ENCODE measurements around the gene ACTR2.
"Not testable (repeated sequence)": the region's sequence is repeated elsewhere in the genome, so short reads cannot be mapped to it uniquely, and the experiment has no call there.

The ACTR2 gene

GRCh38 chr2:65215946-65216345, 11.7 kb upstream of the ACTR2 start:
- no peak overlapping the region for H3K23ac ChIP-seq (ENCODE audit: low read depth, low read length, poor library complexity)
- no peak overlapping the region for H3K4me3 ChIP-seq (ENCODE audit: low read length in 2 of 2)
- H4K91ac ChIP-seq (ENCODE audit: low read depth, low read length, poor library complexity), result no peak overlapping the region
- H4K8ac ChIP-seq (ENCODE audit: low read depth, low read length), result no peak overlapping the region
- H2AFZ ChIP-seq (ENCODE audit: low read length), result no peak overlapping the region
- no peak overlapping the region for H2BK5ac ChIP-seq (ENCODE audit: low read length)
- H3K14ac ChIP-seq (ENCODE audit: low read length), result no peak overlapping the region
- no peak overlapping the region for H3K4ac ChIP-seq (ENCODE audit: low read length)
- no CpG with 5 or more reads among the region's 3 CpGs for WGBS, 2 donors (ENCODE audit: extremely low coverage in 2 of 2, insufficient read length in 2 of 2, insufficient replicate concordance in 1 of 2)
- no peak for DNase-seq (ENCODE audit: low spot score)
- no peak overlapping the region for H3K4me2 ChIP-seq (ENCODE audit: insufficient read depth, low read length, poor library complexity, severe bottlenecking)
- H3K27ac ChIP-seq (replicated peaks; ENCODE audit: low read length), result no peak overlapping the region
- no peak overlapping the region for H3K18ac ChIP-seq (ENCODE audit: low read length)
- no peaks in the 10 kb centered on the region for H3K36me3 ChIP-seq (replicated peaks in 1 of 2; ENCODE audit: control insufficient read depth in 2 of 2, insufficient read depth in 2 of 2, low read length in 2 of 2)
- no peaks in the 10 kb centered on the region for H3K27me3 ChIP-seq (ENCODE audit: control insufficient read depth in 3 of 3, insufficient read depth in 3 of 3, low read depth in 1 of 3, low read length in 3 of 3)
- H2AK5ac ChIP-seq (ENCODE audit: low read depth, low read length), result no peak overlapping the region
- H2BK12ac ChIP-seq (ENCODE audit: low read length), result no peak overlapping the region
- no peak overlapping the region for H2BK120ac ChIP-seq (ENCODE audit: low read depth, low read length)
- H2BK15ac ChIP-seq (ENCODE audit: low read length), result no peak overlapping the region
- H3K9me3 ChIP-seq (replicated peaks in 1 of 2; ENCODE audit: control insufficient read depth in 2 of 2, insufficient read depth in 1 of 2, low read depth in 1 of 2, low read length in 2 of 2), result no peaks in the 10 kb centered on the region
- no peak overlapping the region for H3K9ac ChIP-seq (ENCODE audit: low read depth, low read length, poor library complexity)
- peaks cover 0 to 5% of the 10 kb centered on the region in 2 donors for H3K4me1 ChIP-seq (ENCODE audit: control insufficient read depth in 2 of 2, insufficient read depth in 1 of 2, low read depth in 1 of 2, low read length in 2 of 2)
- no peaks in the 10 kb centered on the region for H3K79me1 ChIP-seq (ENCODE audit: low read depth, low read length)

DNA sequence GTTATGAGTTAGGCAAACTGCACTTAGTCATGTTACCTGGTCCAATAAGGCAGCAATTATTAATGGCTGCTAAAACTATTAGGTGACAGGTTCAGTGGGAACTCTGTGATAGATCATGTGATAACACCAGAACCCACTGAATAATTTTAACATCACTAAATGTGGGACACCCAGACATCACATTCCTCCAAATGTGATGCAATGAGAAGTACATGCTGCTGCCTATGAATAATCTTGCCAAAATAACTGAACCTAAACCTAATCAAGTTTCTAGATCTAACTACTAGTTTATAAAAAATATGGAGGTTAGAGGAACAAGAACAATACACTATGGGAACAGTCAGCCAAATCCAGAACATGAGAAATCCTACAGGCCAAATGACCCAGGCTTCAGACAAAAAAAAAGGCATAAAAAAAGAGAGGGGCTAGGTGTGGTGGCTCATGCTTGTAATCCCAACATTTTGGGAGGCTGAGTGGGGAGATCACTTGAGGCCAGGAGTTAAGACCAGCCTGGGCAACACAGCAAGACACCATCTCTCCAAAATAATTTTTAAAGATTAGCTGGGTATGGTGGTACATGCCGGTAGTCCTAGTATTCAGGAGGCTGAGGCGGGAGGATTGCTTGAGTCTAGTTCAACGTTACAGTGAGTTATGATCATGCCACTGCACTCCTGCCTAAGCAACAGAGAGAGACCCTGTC, 7.0 kb upstream of the ACTR2 start:
- Histone ChIP-seq H3K27me3 (ENCODE audit: control insufficient read depth in 3 of 3, insufficient read depth in 3 of 3, low read depth in 1 of 3, low read length in 3 of 3) (no peaks in the 10 kb centered on the region), H3K27ac (replicated peaks; ENCODE audit: low read length) (no peak overlapping the region), H4K91ac (ENCODE audit: low read depth, low read length, poor library complexity) (no peak overlapping the region), H3K36me3 (replicated peaks in 1 of 2; ENCODE audit: control insufficient read depth in 2 of 2, insufficient read depth in 2 of 2, low read length in 2 of 2) (no peaks in the 10 kb centered on the region), H3K23ac (ENCODE audit: low read depth, low read length, poor library complexity) (no peak overlapping the region), H3K79me1 (ENCODE audit: low read depth, low read length) (no peaks in the 10 kb centered on the region), H3K9ac (ENCODE audit: low read depth, low read length, poor library complexity) (no peak overlapping the region), H2BK120ac (ENCODE audit: low read depth, low read length) (no peak overlapping the region), H3K4me2 (ENCODE audit: insufficient read depth, low read length, poor library complexity, severe bottlenecking) (no peak overlapping the region), H3K14ac (ENCODE audit: low read length) (no peak overlapping the region), H2BK15ac (ENCODE audit: low read length) (no peak overlapping the region), H2AK5ac (ENCODE audit: low read depth, low read length) (no peak overlapping the region), H2BK12ac (ENCODE audit: low read length) (no peak overlapping the region), H3K18ac (ENCODE audit: low read length) (no peak overlapping the region), H2BK5ac (ENCODE audit: low read length) (no peak overlapping the region), H2AFZ (ENCODE audit: low read length) (no peak overlapping the region), H3K4me3 (ENCODE audit: low read length in 2 of 2) (no peak overlapping the region), H3K9me3 (replicated peaks in 1 of 2; ENCODE audit: control insufficient read depth in 2 of 2, insufficient read depth in 1 of 2, low read depth in 1 of 2, low read length in 2 of 2) (no peaks in the 10 kb centered on the region), H3K4ac (ENCODE audit: low read length) (no peak overlapping the region), H3K4me1 (ENCODE audit: control insufficient read depth in 2 of 2, insufficient read depth in 1 of 2, low read depth in 1 of 2, low read length in 2 of 2) (no peaks in the 10 kb centered on the region), H4K8ac (ENCODE audit: low read depth, low read length) (no peak overlapping the region)
- no peak for DNase-seq (ENCODE audit: low spot score)
- WGBS, 2 donors (ENCODE audit: extremely low coverage in 2 of 2, insufficient read length in 2 of 2, insufficient replicate concordance in 1 of 2), result no CpG with 5 or more reads among the region's 3 CpGs

- not testable (repeated sequence) for H2AK5ac ChIP-seq (ENCODE audit: low read depth, low read length); H3K23ac ChIP-seq (ENCODE audit: low read depth, low read length, poor library complexity); H2BK5ac ChIP-seq (ENCODE audit: low read length); H3K4me3 ChIP-seq (ENCODE audit: low read length in 2 of 2); H2BK12ac ChIP-seq (ENCODE audit: low read length); H2BK15ac ChIP-seq (ENCODE audit: low read length); H3K9ac ChIP-seq (ENCODE audit: low read depth, low read length, poor library complexity); H3K79me1 ChIP-seq (ENCODE audit: low read depth, low read length); H3K4me2 ChIP-seq (ENCODE audit: insufficient read depth, low read length, poor library complexity, severe bottlenecking); H3K27me3 ChIP-seq (ENCODE audit: control insufficient read depth in 3 of 3, insufficient read depth in 3 of 3, low read depth in 1 of 3, low read length in 3 of 3); H3K14ac ChIP-seq (ENCODE audit: low read length); H3K9me3 ChIP-seq (replicated peaks in 1 of 2; ENCODE audit: control insufficient read depth in 2 of 2, insufficient read depth in 1 of 2, low read depth in 1 of 2, low read length in 2 of 2); H3K18ac ChIP-seq (ENCODE audit: low read length); H3K4me1 ChIP-seq (ENCODE audit: control insufficient read depth in 2 of 2, insufficient read depth in 1 of 2, low read depth in 1 of 2, low read length in 2 of 2); H3K36me3 ChIP-seq (replicated peaks in 1 of 2; ENCODE audit: control insufficient read depth in 2 of 2, insufficient read depth in 2 of 2, low read length in 2 of 2); H4K91ac ChIP-seq (ENCODE audit: low read depth, low read length, poor library complexity); H2AFZ ChIP-seq (ENCODE audit: low read length); H2BK120ac ChIP-seq (ENCODE audit: low read depth, low read length); H4K8ac ChIP-seq (ENCODE audit: low read depth, low read length); H3K27ac ChIP-seq (replicated peaks; ENCODE audit: low read length); H3K4ac ChIP-seq (ENCODE audit: low read length); DNase-seq (ENCODE audit: low spot score)
- WGBS, 2 donors (ENCODE audit: extremely low coverage in 2 of 2, insufficient read length in 2 of 2, insufficient replicate concordance in 1 of 2), result no CpG with 5 or more reads among the region's 8 CpGs
These were observed 6.4 kb upstream of the ACTR2 start for GRCh38 chr2:65221275-65221674.

DNA sequence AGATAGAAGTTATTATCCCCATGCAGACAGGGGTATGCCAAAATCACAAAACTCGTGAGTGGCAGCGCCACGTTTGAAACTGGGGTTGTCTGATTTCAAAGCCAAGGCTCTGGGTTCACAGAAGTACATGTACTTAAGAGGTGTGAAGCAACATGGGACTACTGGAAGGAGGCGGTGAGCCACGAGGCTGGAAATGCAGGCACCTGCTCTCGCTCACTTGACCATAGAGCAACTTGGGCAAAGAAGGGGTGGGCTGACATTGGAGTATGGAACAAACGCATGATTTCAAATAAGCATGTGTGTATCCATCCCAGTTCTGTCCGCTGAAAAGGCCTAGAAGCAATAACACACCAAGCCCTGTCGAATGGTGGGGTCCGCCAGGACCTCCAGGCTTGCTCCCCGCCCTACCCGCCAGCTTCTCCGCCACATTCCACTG, 593 bp upstream of the ACTR2 start:
- Histone ChIP-seq H2AFZ (ENCODE audit: low read length) (peak overlapping the region; percentile 93), H3K4me3 (ENCODE audit: low read length in 2 of 2) (peak overlapping the region; percentile 73 to 92), H2BK120ac (ENCODE audit: low read depth, low read length) (no peak overlapping the region), H3K18ac (ENCODE audit: low read length) (peak overlapping the region; percentile 99), H3K36me3 (replicated peaks in 1 of 2; ENCODE audit: control insufficient read depth in 2 of 2, insufficient read depth in 2 of 2, low read length in 2 of 2) (peaks cover 0 to 15% of the 10 kb centered on the region in 2 donors), H3K4me2 (ENCODE audit: insufficient read depth, low read length, poor library complexity, severe bottlenecking) (peak overlapping the region; percentile 86), H3K4me1 (ENCODE audit: control insufficient read depth in 2 of 2, insufficient read depth in 1 of 2, low read depth in 1 of 2, low read length in 2 of 2) (no peaks in the 10 kb centered on the region), H2AK5ac (ENCODE audit: low read depth, low read length) (no peak overlapping the region), H3K14ac (ENCODE audit: low read length) (peak overlapping the region; percentile 97), H3K9ac (ENCODE audit: low read depth, low read length, poor library complexity) (peak overlapping the region; percentile 99), H3K23ac (ENCODE audit: low read depth, low read length, poor library complexity) (peak overlapping the region; percentile 97), H3K4ac (ENCODE audit: low read length) (no peak overlapping the region), H2BK15ac (ENCODE audit: low read length) (no peak overlapping the region), H2BK5ac (ENCODE audit: low read length) (no peak overlapping the region), H3K27ac (replicated peaks; ENCODE audit: low read length) (peak overlapping the region; percentile 40), H3K79me1 (ENCODE audit: low read depth, low read length) (peaks cover 2% of the 10 kb centered on the region), H4K8ac (ENCODE audit: low read depth, low read length) (no peak overlapping the region), H4K91ac (ENCODE audit: low read depth, low read length, poor library complexity) (no peak overlapping the region), H3K9me3 (replicated peaks in 1 of 2; ENCODE audit: control insufficient read depth in 2 of 2, insufficient read depth in 1 of 2, low read depth in 1 of 2, low read length in 2 of 2) (no peaks in the 10 kb centered on the region), H3K27me3 (ENCODE audit: control insufficient read depth in 3 of 3, insufficient read depth in 3 of 3, low read depth in 1 of 3, low read length in 3 of 3) (no peaks in the 10 kb centered on the region), H2BK12ac (ENCODE audit: low read length) (no peak overlapping the region)
- WGBS, 2 donors (ENCODE audit: extremely low coverage in 2 of 2, insufficient read length in 2 of 2, insufficient replicate concordance in 1 of 2), result no CpG with 5 or more reads among the region's 13 CpGs
- DNase-seq (ENCODE audit: low spot score), result no peak
